Measurements from ENCODE around the gene ZNF81.

DNA sequence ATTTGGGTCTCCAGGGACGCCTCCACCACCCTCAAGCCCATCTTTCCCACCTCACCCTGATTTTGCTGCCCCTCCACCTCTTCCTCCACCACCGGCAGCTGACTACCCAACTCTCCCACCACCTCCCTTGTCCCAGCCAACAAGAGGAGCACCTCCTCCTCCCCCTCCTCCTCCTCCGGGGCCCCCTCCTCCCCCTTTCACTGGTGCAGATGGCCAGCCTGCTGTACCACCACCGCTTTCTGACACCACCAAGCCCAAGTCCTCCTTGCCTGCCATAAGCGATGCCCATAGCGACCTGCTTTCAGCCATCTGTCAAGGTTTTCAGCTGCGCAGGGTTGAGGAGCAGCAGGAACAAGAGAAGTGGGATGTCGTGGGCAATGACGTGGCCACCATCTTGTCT lies 32.4 kb upstream of the ZNF81 start:
- no peak for TF ChIP-seq CTCF (IDR thresholded peaks at IDR 0.05; ENCODE audit: borderline replicate concordance, extremely low read depth, low read length, poor library complexity, severe bottlenecking)
- no peak for TF ChIP-seq EZH2 (IDR thresholded peaks at IDR 0.05; ENCODE audit: borderline replicate concordance, low read depth, low read length, severe bottlenecking)

All from DND-41 (cell line).